MCF 10A (cell line): ENCODE data around the gene RHBG. TPM values are rescaled to one million over a fixed set of nuclear protein-coding genes. Genes with fewer than 3 reads are reported as not detected.
"Not testable (repeated sequence)": the region's sequence is repeated elsewhere in the genome, so short reads cannot be mapped to it uniquely, and the experiment has no call there.

ENCODE experiments used
- BruUV-seq: library from RNA; stranded (reverse); fragments of 400-500 nt; replicated peaks from 2 replicates; lab custom pipeline; 2021; lab: Mats Ljungman, UMichigan
- CTCF ChIA-PET: fragments of 300-600 bp; sonication (Branson Sonifier 250); formaldehyde crosslinking; extraction: SDS; loops from one replicate; lab custom pipeline; 2021; ENCODE audit warnings: antibody characterized with exemption, inconsistent platforms; lab: Yijun Ruan, JAX
- POLR2A ChIA-PET: fragments of 300-600, 350-650 bp; sonication (Branson Sonifier 250); formaldehyde crosslinking; extraction: SDS; loops from one replicate; lab custom pipeline; 2020; ENCODE audit warnings: antibody characterized with exemption, inconsistent platforms; lab: Yijun Ruan, JAX
- DNase-seq: peaks from one replicate; pipeline ENCODE4 v3.0.0-alpha.2; 2018; ENCODE audit not compliant: unreplicated experiment
- H3K27ac Mint-ChIP-seq: one replicate; pipeline ENCODE4 v1.8.0; 2022; ENCODE audit warnings: mild to moderate bottlenecking, low read depth, mixed read lengths; ENCODE audit not compliant: unreplicated experiment
- H3K27me3 Mint-ChIP-seq: one replicate; pipeline ENCODE4 v1.8.0; 2022; ENCODE audit warnings: mixed read lengths; ENCODE audit not compliant: insufficient read depth, unreplicated experiment
- H3K36me3 Mint-ChIP-seq: one replicate; pipeline ENCODE4 v1.8.0; 2022; ENCODE audit warnings: mild to moderate bottlenecking, moderate library complexity, mixed read lengths; ENCODE audit not compliant: insufficient read depth, unreplicated experiment
- H3K4me1 Mint-ChIP-seq: one replicate; pipeline ENCODE4 v1.8.0; 2022; ENCODE audit warnings: mixed read lengths; ENCODE audit not compliant: insufficient read depth, unreplicated experiment
- H3K4me3 Mint-ChIP-seq: one replicate; pipeline ENCODE4 v1.8.0; 2022; ENCODE audit warnings: mild to moderate bottlenecking, moderate library complexity, mixed read lengths; ENCODE audit not compliant: unreplicated experiment
- H3K9me3 Mint-ChIP-seq: one replicate; pipeline ENCODE4 v1.8.0; 2022; ENCODE audit warnings: mixed read lengths; ENCODE audit not compliant: unreplicated experiment
- intact Hi-C: fragments of 100-400 bp; cut with micrococcal nuclease; formaldehyde crosslinking; loops from 2 replicates; pipeline ENCODE4 v1.14.1; 2022
- total RNA-seq: library from RNA; stranded (reverse); gene quantifications from 2 replicates; pipeline ENCODE4 v1.2.3, GENCODE V29; 2022
- TF ChIP-seq, protein P1 (sequence below): fragments of 200-600 bp; IDR thresholded peaks from one replicate; pipeline ENCODE4 v1.8.0; 2022; ENCODE audit warnings: antibody characterized with exemption, mild to moderate bottlenecking; ENCODE audit not compliant: unreplicated experiment

Gene RHBG
- total RNA-seq, 1 experiment from 2014 or later: not detected

DNA sequence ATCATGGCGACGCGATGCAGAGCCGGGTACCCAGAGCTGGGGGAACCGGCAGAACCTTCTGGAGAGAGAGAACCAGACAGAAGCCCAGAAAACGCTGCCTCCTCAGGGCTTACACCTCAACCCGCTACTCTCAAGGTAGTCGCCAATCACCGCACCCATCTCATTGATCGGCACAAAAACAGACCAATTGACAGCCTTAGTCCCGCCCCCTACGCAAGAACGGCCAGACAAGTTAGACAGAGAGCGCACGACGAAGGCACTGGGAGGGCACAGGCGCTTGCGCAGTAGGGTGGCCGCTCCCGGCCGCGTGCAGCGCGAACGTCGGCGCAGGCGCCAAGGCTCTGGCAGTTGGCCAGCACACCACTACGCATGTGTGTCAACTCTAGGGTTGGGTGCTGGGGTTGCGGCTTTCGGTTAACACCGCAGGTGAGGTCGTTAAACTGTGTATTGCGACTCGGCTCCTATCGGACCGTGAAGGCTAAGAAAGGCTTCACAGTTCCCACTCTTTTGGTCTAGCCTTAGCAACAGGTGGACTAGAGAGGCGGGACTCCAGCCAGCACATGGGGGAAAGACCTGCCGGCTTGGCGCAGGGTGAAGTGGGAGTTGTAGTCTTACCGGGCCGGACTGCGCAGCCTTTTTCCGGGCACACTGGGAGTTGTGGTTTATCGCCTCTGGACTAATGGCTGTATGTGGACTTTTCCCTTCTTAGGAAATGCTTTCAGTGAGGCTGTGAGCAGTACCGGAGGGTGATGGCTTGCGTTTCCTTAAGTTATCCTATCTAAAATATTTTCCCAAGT is 30.6 kb upstream of the RHBG start, which contains the start of the genes CCT3 and TSACC:
Gene CCT3, minus strand, starts transcription at position 113 of the 797 bp plus-strand sequence. Its CDS starts 108 bp downstream, at position 5.
Gene TSACC, plus strand, starts transcription at position 347 of the 797 bp plus-strand sequence. CDS start 1,232 bp downstream, outside the sequence.
- H3K4me3 Mint-ChIP-seq: peak within 1 kb of the TSS; percentile 96
- no TSS peak for BruUV-seq
- intact Hi-C loops: no loop called here
- TF ChIP-seq, protein P1, sequence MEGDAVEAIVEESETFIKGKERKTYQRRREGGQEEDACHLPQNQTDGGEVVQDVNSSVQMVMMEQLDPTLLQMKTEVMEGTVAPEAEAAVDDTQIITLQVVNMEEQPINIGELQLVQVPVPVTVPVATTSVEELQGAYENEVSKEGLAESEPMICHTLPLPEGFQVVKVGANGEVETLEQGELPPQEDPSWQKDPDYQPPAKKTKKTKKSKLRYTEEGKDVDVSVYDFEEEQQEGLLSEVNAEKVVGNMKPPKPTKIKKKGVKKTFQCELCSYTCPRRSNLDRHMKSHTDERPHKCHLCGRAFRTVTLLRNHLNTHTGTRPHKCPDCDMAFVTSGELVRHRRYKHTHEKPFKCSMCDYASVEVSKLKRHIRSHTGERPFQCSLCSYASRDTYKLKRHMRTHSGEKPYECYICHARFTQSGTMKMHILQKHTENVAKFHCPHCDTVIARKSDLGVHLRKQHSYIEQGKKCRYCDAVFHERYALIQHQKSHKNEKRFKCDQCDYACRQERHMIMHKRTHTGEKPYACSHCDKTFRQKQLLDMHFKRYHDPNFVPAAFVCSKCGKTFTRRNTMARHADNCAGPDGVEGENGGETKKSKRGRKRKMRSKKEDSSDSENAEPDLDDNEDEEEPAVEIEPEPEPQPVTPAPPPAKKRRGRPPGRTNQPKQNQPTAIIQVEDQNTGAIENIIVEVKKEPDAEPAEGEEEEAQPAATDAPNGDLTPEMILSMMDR: no peak
- H3K27me3 Mint-ChIP-seq: no peaks in the 10 kb centered on the region
- CTCF ChIA-PET: interaction anchor here (0.7 to 10.0 kb wide), 6 partner anchors 17 to 388 kb away, joined by 3 to 152 read pairs (median 4); no protein-coding TSS in a partner anchor
- H3K4me1 Mint-ChIP-seq: peaks cover 24% of the 10 kb centered on the region
- POLR2A ChIA-PET: interaction anchor here (0.6 to 3.1 kb wide), 24 partner anchors 9 to 429 kb away, joined by 3 to 39 read pairs (median 4); partner anchors contain the start of genes GLMP, MEF2D, MRPL24 and PRCC
- H3K9me3 Mint-ChIP-seq: no peaks in the 10 kb centered on the region
- H3K36me3 Mint-ChIP-seq: peaks cover 36% of the 10 kb centered on the region
- DNase-seq: peak; percentile 100
- H3K27ac Mint-ChIP-seq: peak within 1 kb of the TSS; percentile 76

DNA sequence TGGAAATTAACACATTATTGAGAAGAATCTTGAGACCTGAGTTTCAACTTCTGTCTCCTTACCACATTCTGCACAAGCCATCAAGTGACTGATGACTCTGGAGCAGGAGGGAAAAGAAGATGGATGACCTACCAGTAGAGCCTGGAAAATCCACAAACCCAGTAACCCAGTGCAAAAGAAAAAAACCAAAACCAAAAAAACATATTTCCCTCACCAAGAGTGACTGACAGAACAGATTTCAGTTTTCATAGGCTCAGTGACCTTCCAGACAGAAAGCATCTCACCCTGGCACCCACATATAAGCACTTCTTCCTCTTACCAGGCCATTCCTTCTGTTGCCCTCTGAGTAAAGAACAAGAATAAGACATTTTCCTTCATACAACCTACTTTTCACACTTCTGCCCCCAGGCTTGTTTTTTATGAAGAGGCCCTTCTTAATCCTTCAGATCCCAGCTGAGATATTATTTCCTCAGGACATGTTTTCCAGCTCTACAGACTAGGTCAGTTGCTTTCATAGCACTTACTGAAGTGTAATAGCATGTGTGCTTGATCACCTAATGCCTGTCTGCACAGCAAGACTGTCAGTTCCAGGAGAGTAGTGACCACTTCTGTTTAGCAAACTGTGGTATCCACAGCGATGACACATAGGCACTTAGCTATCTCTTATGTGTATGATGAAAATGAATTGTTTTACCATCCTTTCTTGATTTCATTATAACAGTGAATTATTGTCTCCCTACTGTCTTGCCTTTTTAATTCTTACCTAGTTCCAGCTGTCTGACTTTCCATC is 26.6 kb upstream of the RHBG start:
- Mint-ChIP-seq H3K27me3 (no peaks in the 10 kb centered on the region), H3K4me1 (no peaks in the 10 kb centered on the region), H3K36me3 (no peaks in the 10 kb centered on the region), H3K27ac (no peak overlapping the region), H3K9me3 (no peaks in the 10 kb centered on the region), H3K4me3 (no peak overlapping the region)
- BruUV-seq: no TSS peak
- no peak for DNase-seq
- intact Hi-C loops: no loop called here
- TF ChIP-seq, protein P1: no peak
- ChIA-PET POLR2A (interaction anchor here (0.6 to 1.5 kb wide), 2 partner anchors 60 to 77 kb away, joined by 3 to 5 read pairs; partner anchors contain the start of gene SMG5), CTCF (interaction anchor here (0.6 to 2.4 kb wide), 6 partner anchors 16 to 283 kb away, joined by 3 to 11 read pairs (median 3); no protein-coding TSS in a partner anchor)

DNA sequence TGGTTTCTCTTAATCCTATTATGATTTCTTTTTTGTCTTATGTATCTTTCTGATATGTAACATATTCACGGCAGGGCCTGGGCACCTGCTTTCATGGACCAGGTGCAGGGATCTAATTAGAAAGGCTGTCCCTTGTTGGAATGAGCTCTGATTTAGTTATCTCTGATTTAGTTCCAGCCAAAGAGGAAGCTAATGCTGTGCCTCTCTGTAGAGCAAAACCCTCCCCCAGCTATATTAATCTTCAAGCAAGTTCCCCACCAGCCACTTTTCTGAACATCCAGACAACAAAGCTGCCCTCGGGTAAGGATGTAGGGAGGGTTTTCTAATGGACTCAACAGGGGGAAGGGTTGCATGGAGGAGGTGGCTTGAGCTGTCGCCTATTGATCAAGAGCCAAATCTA is 24.6 kb upstream of the RHBG start:
- TF ChIP-seq, protein P1: no peak
- Mint-ChIP-seq H3K4me1 (no peaks in the 10 kb centered on the region), H3K27ac (no peak overlapping the region), H3K4me3 (no peak overlapping the region), H3K27me3 (no peaks in the 10 kb centered on the region), H3K36me3 (no peaks in the 10 kb centered on the region), H3K9me3 (no peaks in the 10 kb centered on the region)
- no TSS peak for BruUV-seq
- CTCF ChIA-PET: interaction anchor here (0.5 to 4.8 kb wide), 14 partner anchors 8 to 382 kb away, joined by 3 to 38 read pairs (median 3); no protein-coding TSS in a partner anchor
- DNase-seq: no peak
- intact Hi-C loops: no loop called here
- POLR2A ChIA-PET: interaction anchor here (0.6 to 0.8 kb wide), 2 partner anchors 11 to 32 kb away, joined by 3 read pairs; no protein-coding TSS in a partner anchor

DNA sequence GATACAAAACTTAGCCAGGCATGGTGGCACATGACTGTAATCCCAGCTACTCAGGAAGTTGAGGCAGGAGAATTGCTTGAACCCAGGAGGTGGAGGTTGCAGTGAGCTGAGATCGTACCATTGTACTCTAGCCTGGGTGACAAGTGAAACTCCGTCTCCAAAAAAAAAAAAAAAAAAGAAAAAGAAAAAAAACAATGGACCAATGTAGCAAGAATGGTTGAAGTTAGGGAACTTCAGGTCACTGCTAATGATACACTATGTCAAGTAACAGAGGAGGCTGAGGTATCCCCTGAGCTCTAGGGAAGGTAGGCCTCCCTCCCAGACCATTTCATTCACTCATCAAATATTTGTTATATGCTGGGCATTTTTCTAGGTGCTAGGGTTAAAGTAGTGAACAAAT is 23.0 kb upstream of the RHBG start:
- H3K36me3 Mint-ChIP-seq, H3K27ac Mint-ChIP-seq, H3K4me1 Mint-ChIP-seq, DNase-seq, H3K9me3 Mint-ChIP-seq, H3K4me3 Mint-ChIP-seq, H3K27me3 Mint-ChIP-seq, intact Hi-C loops, BruUV-seq: not testable (repeated sequence)
- POLR2A ChIA-PET: interaction anchor here (0.6 to 1.1 kb wide), 2 partner anchors 14 to 87 kb away, joined by 3 read pairs; no protein-coding TSS in a partner anchor
- CTCF ChIA-PET: interaction anchor here (0.5 to 4.8 kb wide), 6 partner anchors 10 to 259 kb away, joined by 3 to 38 read pairs (median 6); no protein-coding TSS in a partner anchor
